ENCODE measurements around the gene BBOF1.

BBOF1 gene

DNA sequence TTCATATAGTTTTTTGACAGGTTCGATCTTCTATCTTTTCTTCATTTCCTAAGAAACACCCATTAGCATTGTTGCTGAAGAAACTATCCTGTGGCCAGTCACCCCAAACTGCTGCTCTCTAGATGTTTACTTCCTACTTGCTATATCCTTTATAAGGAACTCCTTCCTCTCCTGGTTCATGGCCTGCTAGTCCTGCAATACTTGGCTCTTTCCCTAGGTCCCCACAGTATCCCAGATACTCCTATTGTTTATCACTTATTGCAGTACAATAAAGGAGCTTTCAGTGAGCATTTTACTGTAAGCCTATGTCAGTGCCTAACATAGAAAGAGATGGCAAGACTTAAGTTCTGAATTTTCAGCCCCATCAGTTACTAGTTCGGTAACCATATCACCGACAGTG is 62.3 kb downstream of the BBOF1 start:
- H3K36me3 Mint-ChIP-seq (ENCODE audit: low read depth) = peaks cover 16% of the 10 kb centered on the region
- peaks cover 3% of the 10 kb centered on the region for H3K27me3 Mint-ChIP-seq (ENCODE audit: low read depth, poor library complexity)
- TF ChIP-seq, protein P1, sequence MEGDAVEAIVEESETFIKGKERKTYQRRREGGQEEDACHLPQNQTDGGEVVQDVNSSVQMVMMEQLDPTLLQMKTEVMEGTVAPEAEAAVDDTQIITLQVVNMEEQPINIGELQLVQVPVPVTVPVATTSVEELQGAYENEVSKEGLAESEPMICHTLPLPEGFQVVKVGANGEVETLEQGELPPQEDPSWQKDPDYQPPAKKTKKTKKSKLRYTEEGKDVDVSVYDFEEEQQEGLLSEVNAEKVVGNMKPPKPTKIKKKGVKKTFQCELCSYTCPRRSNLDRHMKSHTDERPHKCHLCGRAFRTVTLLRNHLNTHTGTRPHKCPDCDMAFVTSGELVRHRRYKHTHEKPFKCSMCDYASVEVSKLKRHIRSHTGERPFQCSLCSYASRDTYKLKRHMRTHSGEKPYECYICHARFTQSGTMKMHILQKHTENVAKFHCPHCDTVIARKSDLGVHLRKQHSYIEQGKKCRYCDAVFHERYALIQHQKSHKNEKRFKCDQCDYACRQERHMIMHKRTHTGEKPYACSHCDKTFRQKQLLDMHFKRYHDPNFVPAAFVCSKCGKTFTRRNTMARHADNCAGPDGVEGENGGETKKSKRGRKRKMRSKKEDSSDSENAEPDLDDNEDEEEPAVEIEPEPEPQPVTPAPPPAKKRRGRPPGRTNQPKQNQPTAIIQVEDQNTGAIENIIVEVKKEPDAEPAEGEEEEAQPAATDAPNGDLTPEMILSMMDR (IDR thresholded peaks at IDR 0.05) = no peak
- H3K4me1 Mint-ChIP-seq = peaks cover 45% of the 10 kb centered on the region
- no peak for DNase-seq
- H3K4me3 Mint-ChIP-seq = no peak overlapping the region
- H3K27ac Mint-ChIP-seq = no peak overlapping the region
- no peaks in the 10 kb centered on the region for H3K9me3 Mint-ChIP-seq

DNA sequence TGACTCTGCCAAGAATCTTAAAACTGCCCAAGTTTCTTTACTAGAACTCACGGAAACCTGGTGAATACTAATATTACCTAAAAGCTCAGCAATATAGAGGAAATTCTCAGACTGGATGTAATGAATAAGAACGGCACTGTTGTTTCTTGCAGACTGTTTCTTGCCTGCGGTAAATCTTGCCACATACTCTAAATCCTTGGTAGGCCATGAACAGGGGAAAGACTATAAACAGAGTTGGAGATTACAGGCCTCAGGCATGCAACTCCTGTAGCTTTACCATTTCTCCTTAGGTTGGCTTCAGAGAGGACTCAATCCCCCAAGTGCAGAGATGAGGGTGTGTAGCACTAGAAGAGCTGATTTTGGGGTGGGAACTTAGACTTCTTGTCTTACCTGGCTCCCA is 64.0 kb downstream of the BBOF1 start:
- Mint-ChIP-seq H3K4me3 (peak overlapping the region; percentile 99), H3K27me3 (ENCODE audit: low read depth, poor library complexity) (peaks cover 3% of the 10 kb centered on the region), H3K27ac (no peak overlapping the region), H3K4me1 (peaks cover 39% of the 10 kb centered on the region), H3K9me3 (no peaks in the 10 kb centered on the region), H3K36me3 (ENCODE audit: low read depth) (peaks cover 1% of the 10 kb centered on the region)
- TF ChIP-seq, protein P1 (IDR thresholded peaks at IDR 0.05) = no peak
- no peak for DNase-seq

DNA sequence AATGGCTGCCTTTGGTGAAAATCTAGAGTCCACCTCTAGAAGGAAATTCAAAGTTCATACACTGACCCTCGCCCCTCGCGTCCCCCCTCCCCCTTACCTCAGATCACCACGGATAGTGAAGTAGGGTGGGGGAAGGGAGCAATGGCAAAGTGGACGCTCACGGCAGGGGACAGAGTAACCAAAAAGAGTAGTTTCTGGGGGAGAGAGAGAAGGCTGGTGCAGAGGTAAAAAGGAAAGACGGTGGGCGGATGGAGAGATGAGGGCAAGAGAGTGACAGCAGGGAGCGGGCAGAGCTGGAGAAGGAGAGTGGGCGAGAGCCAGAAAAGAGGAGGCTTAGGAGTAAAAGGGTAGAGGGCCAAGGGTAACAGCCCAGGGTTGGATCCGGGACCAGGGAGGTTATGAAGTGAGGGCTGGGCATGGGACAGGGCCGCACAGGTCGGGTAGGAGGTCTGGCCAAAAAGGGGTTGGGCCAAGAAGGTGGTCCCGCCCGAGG is 64.7 kb downstream of the BBOF1 start:
- DNase-seq = no peak
- peak overlapping the region; percentile 97 for H3K27ac Mint-ChIP-seq
- peaks cover 39% of the 10 kb centered on the region for H3K4me1 Mint-ChIP-seq
- peak overlapping the region; percentile 99 for H3K4me3 Mint-ChIP-seq
- no peaks in the 10 kb centered on the region for H3K9me3 Mint-ChIP-seq
- peaks cover 3% of the 10 kb centered on the region for H3K27me3 Mint-ChIP-seq (ENCODE audit: low read depth, poor library complexity)
- TF ChIP-seq, protein P1 (IDR thresholded peaks at IDR 0.05) = no peak
- H3K36me3 Mint-ChIP-seq (ENCODE audit: low read depth) = peaks cover 2% of the 10 kb centered on the region

DNA sequence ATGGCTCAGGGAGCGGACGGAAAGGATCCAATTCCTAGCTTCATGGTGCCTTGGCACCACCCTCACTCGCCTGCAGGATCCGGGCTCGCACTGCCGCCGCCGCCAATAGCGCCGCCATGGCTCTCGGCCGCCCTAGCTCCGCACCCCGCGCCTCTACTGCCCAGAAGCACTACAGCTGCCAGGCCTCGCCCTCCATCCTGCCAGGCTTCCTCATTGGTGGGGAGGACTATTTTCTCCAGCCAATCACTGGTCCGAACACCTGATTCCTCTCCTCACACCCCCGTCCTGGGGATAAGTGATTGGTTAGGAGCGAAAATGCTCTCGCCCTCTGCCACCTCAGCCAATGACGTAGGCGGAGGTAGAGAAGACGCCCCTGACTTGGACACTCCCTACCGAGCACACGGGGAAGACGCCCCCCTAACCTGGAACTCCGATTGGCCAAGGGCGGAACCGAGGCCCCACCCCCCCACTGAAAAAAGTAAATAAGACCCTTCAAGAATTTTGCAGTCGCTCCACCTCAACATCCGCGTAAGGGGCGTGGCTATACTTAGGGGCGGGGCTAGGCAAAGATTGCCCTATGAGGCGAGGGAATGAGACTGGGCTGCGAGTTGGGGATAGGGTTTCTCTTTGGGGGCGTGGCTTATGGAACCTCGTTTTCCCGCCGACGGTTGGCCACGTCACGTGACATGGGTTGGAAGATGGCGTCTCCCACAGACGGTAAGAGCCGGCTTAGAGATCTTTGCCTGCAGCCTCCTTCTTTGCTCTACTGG is 65.3 kb downstream of the BBOF1 start, which contains the start of the genes ALDH6A1 and LIN52:
Gene ALDH6A1, minus strand, starts transcription at position 177 of the 770 bp plus-strand sequence. Its CDS starts 59 bp downstream, at position 118.
Gene LIN52, plus strand, starts transcription at position 680 of the 770 bp plus-strand sequence. Its CDS starts 19 bp downstream, at position 699.
- TF ChIP-seq, protein P1 (IDR thresholded peaks at IDR 0.05) = no peak

DNA sequence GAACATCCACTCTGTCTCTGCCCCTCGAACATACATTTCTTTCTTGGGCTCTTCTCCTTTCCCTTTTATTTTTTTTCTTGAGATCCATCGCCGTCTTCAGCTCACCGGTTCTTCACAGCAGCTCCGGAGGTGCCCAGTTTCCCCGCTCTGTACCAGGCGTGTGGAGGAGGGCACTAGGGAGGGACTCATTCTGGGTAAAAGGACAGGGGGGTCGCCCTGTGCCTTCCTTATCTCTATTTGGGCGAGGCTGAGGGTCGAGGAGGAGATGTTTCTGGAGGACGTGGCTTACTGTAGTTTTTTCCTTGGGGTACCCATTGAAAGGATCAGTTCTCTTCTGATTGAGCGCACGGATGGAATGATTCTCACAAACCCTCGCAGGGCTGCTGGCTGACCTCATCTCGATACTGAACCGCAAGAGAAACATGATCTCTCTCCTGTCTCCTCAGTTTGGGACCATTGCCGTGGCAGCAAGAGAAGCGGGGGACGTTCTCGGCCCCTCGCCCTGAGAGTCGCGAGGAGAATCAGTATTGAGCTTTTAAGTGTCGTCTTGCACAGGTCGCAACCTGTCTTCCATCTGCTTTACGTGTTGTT is 66.0 kb downstream of the BBOF1 start:
- Mint-ChIP-seq H3K4me3 (peak overlapping the region; percentile 99), H3K27ac (peak overlapping the region; percentile 100), H3K9me3 (no peaks in the 10 kb centered on the region), H3K4me1 (peaks cover 39% of the 10 kb centered on the region), H3K36me3 (ENCODE audit: low read depth) (peaks cover 5% of the 10 kb centered on the region), H3K27me3 (ENCODE audit: low read depth, poor library complexity) (peaks cover 3% of the 10 kb centered on the region)
- peak; percentile 42 for DNase-seq
- TF ChIP-seq, protein P1 (IDR thresholded peaks at IDR 0.05) = no peak

More for the DNA sequence above, 65.3 kb downstream of the BBOF1 start, which contains the start of the genes ALDH6A1 and LIN52:
- peak; percentile 100 for DNase-seq
- no peaks in the 10 kb centered on the region for H3K9me3 Mint-ChIP-seq
- peaks cover 5% of the 10 kb centered on the region for H3K36me3 Mint-ChIP-seq (ENCODE audit: low read depth)
- peaks cover 39% of the 10 kb centered on the region for H3K4me1 Mint-ChIP-seq
- H3K4me3 Mint-ChIP-seq = peak within 1 kb of the TSS; percentile 99
- peak within 1 kb of the TSS; percentile 100 for H3K27ac Mint-ChIP-seq
- H3K27me3 Mint-ChIP-seq (ENCODE audit: low read depth, poor library complexity) = peaks cover 3% of the 10 kb centered on the region
